SK-N-MC (cell line): ENCODE measurements around the gene DERL3.

ENCODE experiments used
- EZH2 ChIP-seq: fragments of 200-600 bp; sonication (generic); IDR thresholded peaks from one replicate; pipeline ENCODE4 v1.6.1; 2017; ENCODE audit warnings: antibody characterized with exemption
- FOXP2 ChIP-seq: optimal IDR thresholded peaks from 2 replicates; pipeline ENCODE3; 2011; ENCODE audit warnings: mild to moderate bottlenecking, moderate library complexity; ENCODE audit not compliant: insufficient read depth; ENCODE audit errors: extremely low read length, control extremely low read depth
- POLR2AphosphoS5 ChIP-seq: IDR thresholded peaks from 2 replicates; pipeline ENCODE4 v1.6.1; 2012; ENCODE audit warnings: mild to moderate bottlenecking, low read depth, low read length, borderline replicate concordance

- TF ChIP-seq POLR2AphosphoS5 (no peak), EZH2 (no peak), FOXP2 (no peak)
These were observed 1.3 kb downstream of the DERL3 start for GRCh38 chr22:23837496-23837859.
